Epithelial cell of esophagus (primary cell): ENCODE data around the gene NEURL2.

ENCODE experiments used
- DNase-seq: peaks from one replicate; pipeline ENCODE4 v3.0.0; 2010; ENCODE audit warnings: low read depth
- H3K4me3 ChIP-seq: 2 replicates; pipeline ENCODE4 v1.5.1; 2011; ENCODE audit warnings: mild to moderate bottlenecking, low read length, control low read depth
- TF ChIP-seq, protein P1 (sequence below): IDR thresholded peaks from 2 replicates; pipeline ENCODE4 v1.5.1; 2011; ENCODE audit warnings: low read depth, mild to moderate bottlenecking, low read length, control low read depth, inconsistent platforms; ENCODE audit not compliant: insufficient read depth; ENCODE audit errors: missing control alignments

NEURL2 gene

GRCh38 chr20:45888681-45889080, 2.3 kb downstream of the NEURL2 start:
- TF ChIP-seq, protein P1, sequence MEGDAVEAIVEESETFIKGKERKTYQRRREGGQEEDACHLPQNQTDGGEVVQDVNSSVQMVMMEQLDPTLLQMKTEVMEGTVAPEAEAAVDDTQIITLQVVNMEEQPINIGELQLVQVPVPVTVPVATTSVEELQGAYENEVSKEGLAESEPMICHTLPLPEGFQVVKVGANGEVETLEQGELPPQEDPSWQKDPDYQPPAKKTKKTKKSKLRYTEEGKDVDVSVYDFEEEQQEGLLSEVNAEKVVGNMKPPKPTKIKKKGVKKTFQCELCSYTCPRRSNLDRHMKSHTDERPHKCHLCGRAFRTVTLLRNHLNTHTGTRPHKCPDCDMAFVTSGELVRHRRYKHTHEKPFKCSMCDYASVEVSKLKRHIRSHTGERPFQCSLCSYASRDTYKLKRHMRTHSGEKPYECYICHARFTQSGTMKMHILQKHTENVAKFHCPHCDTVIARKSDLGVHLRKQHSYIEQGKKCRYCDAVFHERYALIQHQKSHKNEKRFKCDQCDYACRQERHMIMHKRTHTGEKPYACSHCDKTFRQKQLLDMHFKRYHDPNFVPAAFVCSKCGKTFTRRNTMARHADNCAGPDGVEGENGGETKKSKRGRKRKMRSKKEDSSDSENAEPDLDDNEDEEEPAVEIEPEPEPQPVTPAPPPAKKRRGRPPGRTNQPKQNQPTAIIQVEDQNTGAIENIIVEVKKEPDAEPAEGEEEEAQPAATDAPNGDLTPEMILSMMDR = no peak
- H3K4me3 ChIP-seq = no peak overlapping the region
- no peak for DNase-seq

DNA sequence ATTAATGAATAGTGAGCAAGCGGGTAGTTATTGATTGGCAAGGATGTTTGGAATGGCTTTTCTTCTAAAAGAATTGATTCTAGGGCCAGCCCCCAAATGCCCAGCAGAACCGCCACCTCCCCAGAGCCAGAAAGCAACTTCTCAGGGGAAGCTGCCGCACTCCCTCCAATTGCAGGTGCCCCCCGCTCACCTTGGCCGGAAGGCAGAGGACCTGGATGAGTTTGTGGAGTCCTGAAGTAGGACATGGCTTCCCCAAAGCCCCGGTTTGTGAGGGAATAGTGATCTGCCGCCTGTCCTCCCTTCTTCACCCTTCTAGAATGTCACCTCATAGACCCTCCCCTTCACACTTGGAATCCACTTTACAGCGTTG, 3.7 kb downstream of the NEURL2 start, which contains the start of gene SPATA25:
SPATA25 (minus strand) TSS at position 277 of the 370 bp plus-strand sequence; CDS start at position 245, 32 bp downstream.
- TF ChIP-seq, protein P1 = no peak
- no peak within 1 kb of the TSS for H3K4me3 ChIP-seq
- no peak for DNase-seq

DNA sequence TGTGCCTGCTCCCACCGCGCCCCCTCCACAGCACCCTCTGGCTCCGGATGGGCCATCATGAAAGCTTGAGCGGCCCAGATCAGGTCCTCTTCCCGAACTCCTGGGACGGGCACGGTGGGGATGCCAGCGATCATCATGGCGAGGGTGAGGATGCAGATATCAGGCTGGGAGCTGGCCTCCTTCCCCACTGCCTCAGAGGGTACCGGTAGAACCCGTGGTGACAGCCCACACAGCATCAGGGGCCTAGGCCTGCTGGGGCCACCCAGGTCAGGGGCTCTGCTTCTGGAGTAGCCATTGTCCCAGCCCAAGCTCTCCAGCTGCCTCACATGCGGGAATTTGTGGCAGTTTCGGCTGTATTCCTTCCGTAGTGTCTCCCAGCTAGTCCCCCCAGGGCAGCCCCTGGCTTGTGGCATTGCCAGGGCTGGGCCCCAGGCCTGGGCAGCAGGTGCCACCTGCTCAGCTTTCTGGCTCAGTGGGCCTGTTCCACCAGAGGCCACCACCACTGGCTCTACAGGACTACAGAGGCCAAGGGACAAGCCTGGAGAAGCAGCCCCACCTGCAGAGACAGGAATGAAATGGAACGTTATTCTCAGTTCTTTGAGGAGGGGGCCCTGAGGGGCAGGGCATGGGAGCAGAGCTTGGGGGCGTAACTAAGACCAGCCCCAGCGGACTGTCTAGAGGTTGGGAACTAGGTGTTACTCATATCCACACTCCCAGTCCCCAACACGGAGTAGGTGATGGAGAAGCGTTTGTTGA, 4.2 kb downstream of the NEURL2 start:
- no peak overlapping the region for H3K4me3 ChIP-seq
- no peak for DNase-seq
- TF ChIP-seq, protein P1 = no peak

- TF ChIP-seq, protein P1 = no peak
- no peak for DNase-seq
- H3K4me3 ChIP-seq = no peak overlapping the region
Observed at GRCh38 chr20:45883100-45883469, 7.9 kb downstream of the NEURL2 start.

- H3K4me3 ChIP-seq = no peak overlapping the region
- DNase-seq = no peak
- TF ChIP-seq, protein P1 = no peak
Observed at GRCh38 chr20:45882469-45883099, 8.4 kb downstream of the NEURL2 start.

DNA sequence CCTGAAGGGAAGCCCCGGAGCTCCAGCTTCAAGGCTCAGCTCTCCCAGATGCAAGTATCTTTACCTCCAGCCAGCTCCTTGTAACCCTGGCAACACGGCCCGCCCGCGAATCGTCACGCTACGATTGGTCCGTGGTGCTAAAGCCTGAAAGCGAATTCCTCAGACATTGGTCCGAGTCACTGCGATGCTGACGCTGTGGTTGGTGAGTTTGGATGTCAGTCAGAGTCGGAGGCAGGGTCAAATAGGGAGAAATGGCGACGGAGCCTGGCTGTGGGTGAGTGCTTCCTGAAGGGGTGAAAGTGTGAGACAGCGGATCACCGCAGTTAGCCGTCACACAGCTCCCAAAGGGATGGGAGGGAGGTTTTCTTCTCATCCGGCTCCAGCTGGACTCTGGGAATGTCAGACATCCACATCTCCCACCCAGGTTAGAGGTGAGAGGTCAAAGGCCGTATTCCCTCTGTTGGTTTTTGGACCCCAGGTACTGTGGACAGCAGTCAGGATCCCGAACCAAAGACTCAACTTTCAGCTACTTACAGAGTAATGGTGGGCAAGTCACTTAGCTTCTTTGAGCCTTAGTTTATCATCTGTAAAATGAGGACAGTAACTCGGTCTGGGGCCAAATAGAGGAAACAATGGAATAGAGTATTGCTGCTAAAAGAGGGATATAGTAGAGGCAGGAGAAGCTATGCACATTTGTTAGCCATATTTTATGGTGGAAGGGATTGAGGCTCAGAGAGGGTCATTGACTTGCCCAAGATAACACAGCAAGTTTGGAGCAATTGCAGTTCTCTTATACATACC, 9.8 kb downstream of the NEURL2 start, which contains the start of gene ZSWIM1:
ZSWIM1 (plus strand) TSS at position 240 of the 801 bp plus-strand sequence. CDS start 1,366 bp downstream, outside the sequence.
- peak; percentile 99 for DNase-seq
- H3K4me3 ChIP-seq = peak within 1 kb of the TSS; percentile 100
- TF ChIP-seq, protein P1 = no peak
